HG02973 (cell line): ENCODE measurements around the gene ABCD2.
"Not testable (repeated sequence)": the region's sequence is repeated elsewhere in the genome, so short reads cannot be mapped to it uniquely, and the experiment has no call there.

ENCODE experiments used
- ATAC-seq: cut with Tn5 transposase; IDR thresholded peaks from one replicate; pipeline ENCODE4 v1.9.1; 2021; ENCODE audit warnings: moderate library complexity; ENCODE audit not compliant: unreplicated experiment

ABCD2 gene

DNA sequence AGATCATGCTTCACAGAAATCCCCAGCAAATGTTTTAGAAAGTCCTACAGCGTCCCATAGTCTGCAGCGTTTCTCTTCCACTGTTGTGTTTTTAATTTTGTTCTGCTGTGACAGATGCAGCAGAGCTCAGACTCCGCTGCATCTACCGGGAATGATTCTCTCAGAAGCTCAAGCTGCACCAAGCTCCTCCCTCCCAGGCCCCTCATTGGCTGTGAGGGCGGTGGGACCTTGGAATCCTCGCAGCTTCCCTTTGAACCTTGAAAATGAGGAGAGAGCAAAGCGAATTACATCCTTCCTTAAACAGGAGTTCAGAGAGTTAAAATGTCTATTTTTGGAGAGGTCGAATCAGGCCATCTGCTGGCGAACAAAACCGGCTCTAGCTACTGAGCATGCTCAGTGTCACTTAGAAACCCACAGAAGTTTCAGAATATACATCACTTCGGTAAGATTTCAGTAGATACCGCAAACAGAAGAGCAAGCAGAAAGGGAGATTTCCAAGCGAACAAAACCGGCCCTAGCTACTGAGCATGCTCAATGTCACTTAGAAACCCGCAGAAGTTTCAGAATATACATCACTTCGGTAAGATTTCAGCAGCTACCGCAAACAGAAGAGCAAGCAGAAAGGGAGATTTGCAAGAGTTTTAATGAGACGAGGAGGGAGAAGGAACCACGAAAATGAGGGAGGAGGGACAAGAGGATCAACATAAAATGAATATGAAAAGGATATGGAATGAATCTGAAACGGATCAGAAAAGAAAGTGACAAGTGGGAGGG is at the start of gene ABCD2:
TSS of gene ABCD2 (minus strand) at position 144 of the 774 bp plus-strand sequence. CDS start 188 bp downstream, outside the sequence.
- peak; percentile 70 for ATAC-seq

DNA sequence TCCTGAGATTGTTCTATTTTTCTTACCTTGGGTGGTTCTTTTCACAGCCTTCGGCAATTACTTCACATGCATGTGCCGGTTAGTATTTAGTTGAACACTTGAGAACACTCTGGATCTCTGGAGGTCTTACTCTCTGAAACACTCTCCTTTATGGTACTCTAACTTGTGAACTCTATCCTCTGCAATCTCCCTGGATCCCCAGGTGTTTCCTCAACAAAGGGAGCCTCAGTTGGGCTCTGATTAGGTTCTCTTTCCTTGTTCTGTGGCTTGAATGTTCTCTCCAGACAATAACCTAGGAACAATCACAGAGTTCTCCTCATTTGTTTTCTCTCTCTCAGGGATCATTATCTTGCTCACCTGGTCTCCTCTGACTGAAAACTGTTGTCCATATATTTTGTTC is 40.5 kb upstream of the ABCD2 start:
- ATAC-seq = no peak

DNA sequence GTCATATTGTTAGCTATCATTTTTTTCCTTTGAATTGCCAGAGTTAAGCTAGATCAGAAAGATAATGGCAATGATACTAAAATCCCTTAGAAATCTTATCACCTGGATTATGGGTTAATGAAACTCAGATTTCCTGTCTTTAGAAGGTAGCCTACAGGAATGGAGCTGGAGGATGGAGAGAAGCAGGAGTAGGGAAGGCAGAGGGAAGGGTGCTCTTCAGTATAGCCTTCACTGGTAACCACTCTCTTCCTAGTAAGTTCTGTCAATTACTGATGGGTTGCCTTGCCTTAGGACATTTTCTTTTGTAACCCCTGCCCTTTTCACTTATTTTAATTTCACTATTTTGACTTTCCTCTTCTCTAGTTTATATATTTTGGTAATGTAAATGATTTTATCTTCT is 27.8 kb upstream of the ABCD2 start:
- ATAC-seq = no peak

DNA sequence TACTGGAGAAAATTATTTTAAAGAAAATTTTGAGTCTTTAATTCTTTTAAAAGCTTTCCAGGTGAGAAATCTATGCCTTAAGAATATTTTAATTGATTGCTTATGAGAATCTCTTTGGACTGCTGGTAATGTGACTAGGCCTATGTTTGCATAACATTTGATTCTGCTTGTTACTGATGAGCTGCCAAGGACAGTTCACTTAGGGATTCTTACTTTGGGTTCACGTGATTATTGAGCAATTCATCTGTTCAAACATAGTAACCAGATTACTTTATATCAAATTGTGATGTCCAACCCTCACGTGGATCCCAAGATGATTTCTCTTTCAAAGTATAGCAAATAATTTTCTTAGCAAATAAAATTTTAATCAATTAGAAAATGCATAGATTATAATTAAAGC is 27.4 kb upstream of the ABCD2 start:
- ATAC-seq = no peak

DNA sequence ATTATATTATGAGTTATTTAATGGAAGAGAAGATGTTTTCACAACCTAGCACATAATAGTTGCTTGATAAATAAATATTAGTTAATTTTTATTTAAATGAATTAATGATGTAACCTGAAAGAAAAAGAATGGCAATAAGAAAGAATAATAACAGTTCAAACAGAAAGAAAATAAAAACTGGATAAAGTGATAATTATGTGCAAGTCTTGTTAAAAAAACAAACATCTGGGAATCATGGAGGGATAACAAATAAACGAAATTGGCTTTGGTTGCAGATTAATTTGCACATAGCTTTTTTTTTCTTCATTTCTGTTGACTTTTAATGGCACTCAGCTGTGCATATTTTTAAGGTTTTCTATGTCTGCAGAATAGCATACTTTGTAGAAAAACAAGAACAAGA is 23.4 kb upstream of the ABCD2 start:
- ATAC-seq = no peak

DNA sequence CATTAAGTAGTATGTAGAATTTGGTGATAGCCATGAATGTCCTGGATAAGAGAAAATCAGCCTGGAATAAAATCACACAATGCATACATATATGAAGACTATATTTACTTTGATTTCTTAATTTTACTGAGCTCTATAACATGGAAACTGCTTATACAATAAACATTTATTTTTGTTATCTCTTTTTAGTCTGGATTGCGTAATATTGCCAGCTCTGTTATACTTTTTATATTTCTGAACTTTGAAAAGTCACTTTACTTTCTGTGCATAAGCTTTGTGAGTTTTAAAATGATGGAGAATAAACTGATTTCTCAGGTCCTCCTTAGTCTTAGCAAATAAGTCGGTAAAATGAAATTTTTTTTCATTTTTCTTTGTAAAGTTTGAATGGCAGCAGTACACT is 19.2 kb upstream of the ABCD2 start:
- ATAC-seq = no peak

DNA sequence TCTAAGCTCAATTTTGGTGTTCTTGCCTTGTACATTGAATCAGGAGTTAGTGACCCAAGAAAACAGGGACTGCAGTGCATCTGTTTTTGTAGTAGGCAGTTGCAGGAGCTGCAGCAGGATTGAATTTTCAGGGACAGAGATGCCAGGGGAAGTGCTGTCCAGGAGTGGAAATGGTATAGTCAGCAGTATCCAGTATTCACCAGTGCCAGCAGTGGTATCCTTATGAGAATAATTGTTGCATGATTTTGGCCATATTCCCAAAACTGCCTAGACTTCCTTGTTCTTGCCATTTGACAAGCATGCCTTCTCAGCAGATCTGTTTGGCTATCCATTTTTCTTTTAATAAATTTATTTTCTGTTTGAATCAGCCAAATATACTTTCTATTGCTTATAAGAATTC is 18.6 kb upstream of the ABCD2 start:
- no peak for ATAC-seq

DNA sequence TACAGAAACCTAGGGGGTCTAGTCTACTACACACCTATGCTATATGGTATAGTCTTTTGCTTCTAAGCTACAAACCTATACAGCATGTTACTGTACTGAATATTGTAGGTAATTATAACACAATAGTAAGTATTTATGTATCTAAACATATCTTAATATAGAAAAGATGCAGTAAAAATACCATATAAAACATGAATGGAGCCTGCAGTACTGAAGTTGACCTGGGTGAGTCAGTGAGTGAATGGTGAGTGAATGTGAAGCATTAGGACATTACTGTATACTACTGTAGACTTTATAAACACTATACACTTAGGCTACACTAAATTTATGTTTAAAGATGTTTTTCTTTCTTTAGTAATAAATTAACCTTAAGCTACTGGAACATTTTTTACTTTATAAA is 13.1 kb upstream of the ABCD2 start:
- no peak for ATAC-seq

DNA sequence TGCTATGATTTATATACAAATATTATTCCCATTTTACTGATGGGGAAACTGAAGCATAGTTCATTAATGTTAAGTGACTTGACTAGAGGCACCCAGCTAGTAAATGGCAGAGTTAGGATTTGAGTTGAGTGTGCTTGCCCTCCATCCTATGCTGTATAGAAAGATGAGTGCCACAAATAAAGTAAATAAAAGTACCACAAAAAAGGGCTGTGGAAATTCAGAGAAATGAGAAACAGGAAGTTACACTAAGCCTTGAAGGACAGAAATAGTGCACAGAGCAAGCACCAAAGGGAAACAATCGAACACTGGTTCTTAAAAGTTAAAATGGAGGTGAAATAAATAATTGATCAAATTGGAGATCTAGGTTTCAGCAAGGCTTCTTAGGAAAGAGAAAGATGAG is 9.2 kb upstream of the ABCD2 start:
- ATAC-seq = no peak

DNA sequence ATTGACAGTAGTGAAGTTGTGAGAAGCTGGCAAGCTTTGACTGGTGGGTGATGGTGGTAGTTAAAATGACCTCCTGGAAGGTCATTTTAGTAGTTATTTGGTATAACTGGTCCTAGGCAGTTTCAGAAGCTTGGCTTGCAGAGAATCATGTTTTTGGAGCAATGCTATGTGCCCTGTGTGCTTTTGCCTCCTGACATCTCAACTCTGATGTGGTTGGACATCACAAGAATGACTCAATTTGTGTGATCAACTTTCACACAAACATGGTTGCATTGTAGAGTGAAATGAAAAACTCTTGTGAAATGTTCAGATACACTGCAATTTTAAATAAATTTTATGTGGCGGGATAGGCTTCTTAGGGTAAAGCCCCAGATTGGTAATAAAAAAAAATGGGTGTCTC is 8.3 kb upstream of the ABCD2 start:
- no peak for ATAC-seq

DNA sequence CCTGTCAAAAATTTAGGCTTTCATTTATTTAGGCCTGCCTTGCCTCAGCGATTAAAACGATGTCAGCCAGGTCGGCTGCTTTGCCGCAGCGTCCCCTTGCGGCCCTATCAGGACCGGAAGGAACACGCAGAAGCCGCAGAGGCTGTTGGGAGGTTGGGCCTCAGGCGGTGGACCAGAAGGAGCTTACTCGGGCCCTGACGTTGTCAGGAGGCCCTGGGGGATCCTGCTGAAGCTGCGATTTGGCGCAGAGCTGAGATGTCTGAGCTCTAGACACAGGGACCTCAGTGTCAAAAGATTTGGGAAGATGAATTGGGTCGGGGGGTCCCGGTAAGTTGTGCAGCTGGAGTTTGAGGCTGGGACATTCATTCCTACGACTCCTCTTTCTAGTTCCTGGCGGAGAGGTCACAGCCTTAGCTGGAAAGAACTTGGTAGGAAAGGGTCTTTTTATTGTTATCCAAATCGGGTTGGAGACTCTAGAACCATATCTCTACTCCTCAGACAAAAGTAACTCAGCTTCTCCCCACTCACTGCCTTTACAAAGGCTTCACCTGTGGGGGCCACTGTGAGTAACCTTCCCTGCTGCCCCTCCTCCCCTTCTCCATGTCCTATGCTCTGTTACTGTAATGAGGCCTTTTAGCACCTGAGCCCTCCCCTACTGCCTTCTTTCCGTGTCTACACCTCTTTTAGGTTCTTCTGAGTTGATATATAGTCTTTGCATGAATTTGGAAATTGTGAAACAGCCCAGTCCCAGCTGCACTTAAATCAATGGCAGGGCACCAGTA is 6.6 kb upstream of the ABCD2 start:
- no peak for ATAC-seq

DNA sequence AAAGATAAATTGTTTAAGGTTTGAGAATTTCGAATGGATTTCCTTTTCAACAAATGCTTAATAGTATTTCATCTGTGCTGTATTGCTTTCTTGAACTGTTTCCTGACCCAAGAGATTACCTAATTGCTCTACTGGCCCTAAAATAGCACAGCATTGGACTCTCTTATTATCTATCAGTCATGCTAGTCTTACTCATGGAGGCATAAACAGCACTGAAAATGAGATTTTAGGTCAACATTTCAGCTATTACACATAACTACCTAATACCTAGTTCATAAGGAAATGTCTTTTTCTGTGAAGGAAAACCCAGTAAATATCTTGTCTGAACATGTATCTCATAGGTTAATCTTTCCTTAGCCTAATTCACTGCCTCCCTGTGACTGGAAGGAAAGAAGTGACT is 4.3 kb upstream of the ABCD2 start:
- no peak for ATAC-seq

DNA sequence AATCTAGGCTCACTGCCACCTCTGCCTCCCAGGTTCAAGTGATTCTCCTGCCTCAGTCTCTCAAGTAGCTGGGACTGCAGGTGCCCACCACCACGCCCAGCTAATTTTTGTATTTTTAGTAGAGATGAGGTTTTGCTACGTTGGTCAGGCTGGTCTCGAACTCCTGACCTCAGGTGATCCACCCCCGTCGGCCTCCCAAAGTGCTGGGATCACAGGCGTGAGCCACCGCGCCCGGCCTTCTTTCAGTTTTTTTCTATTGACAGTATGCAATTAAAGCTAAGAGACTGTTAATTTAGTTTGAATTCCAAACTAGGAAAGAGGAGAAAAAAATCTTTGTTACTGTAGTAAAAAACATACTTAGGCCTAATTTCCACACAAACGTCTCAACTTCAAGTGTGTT is 3.6 kb upstream of the ABCD2 start:
- ATAC-seq = not testable (repeated sequence)

DNA sequence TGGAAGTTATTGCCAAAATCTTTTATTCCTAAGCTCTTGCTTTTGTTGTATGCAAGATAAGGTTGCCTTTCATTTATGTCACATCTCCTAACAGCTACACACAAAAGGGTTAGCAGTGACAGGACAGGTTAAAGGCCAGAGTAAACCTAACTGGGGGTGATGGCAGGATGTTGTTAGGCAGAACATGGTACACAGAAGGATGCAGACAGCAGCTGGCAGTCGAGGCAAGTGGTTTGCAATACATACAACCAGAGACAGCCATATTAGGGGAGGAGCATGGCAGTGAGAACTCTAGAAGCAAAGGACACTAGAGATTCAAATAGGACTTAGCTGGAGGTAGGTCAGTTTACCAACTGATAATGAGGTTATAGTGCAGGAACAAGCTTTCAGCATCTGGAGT is 2.7 kb upstream of the ABCD2 start:
- ATAC-seq = no peak

DNA sequence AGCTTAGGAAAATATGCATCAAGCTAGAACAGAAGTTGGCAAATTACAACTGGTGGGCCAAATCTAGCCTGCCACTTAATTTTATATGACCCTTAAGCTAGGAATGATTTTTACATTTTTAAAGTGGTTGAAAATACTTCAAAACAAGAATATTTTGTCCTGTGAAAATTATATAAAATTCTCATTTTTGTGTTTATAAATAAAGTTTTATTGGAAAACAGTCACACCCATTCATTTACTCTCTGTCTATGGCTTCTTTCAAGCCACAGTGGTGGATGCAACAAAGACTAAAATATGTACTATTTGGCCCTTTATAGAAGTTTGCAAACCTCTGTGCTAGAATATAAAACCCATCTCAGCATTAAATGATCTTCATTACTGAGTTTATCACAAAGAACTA is 2.1 kb upstream of the ABCD2 start:
- no peak for ATAC-seq

DNA sequence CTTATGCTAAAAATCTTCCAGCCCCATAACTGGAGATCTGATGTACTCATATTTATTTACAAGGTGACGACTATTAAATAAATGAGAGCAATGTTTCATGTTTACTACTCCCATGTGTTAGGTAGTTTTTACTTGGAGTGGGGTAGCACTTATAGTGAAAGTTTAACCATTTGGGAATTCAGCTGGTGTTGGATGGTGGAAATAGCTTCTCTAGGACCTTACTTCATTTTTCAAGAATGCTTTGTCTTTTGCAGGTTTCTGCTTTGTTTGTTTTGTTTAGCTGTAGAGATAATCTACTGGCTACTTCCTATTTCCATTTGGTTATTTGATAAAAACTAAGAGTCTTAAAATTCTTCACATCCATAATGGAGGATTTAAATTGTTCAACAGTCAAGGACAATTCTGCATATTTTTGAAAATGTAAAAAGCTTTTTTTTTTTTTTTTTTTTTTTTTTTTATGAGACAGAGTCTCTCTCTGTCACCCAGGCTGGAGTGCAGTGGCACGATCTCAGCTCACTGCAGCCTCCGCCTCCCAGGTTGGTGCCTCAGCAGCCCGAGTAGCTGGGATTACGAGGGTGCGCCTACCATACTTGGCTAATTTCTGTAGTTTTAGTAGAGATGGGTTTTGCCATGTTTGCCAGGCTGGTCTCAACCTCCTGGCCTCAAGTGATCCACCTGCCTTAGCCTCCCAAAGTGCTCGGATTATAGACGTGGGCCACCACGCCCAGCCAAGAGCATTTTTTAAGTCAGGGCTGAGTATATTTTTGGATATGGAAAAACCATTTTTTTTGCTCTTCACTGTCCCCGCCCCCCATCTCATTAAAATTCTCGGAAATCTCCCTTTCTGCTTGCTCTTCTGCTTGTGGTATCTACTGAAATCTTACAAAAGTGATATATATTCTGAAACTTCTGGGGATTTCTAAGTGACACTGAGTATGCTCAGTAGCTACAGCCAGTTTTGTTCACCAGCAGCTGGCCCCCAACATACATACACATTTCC is 1.4 kb upstream of the ABCD2 start:
- ATAC-seq = peak; percentile 38

DNA sequence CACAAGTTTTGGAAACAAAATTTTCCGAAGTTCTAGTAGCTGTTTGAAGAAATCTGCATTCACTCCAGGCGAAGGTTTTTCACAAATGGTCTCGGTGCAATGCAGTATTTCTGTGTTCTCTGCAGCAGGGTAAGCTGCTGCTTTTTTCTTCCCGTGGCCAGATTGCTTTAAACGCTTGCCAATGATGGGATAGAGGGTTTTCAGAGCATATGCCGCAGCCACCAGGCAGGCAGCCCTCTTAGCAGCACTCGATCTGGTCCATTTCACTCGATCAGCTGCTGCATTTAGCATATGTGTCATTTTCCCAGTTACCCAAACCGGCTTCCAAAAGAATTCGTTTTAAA is 315 bp downstream of the ABCD2 start:
- ATAC-seq = no peak

DNA sequence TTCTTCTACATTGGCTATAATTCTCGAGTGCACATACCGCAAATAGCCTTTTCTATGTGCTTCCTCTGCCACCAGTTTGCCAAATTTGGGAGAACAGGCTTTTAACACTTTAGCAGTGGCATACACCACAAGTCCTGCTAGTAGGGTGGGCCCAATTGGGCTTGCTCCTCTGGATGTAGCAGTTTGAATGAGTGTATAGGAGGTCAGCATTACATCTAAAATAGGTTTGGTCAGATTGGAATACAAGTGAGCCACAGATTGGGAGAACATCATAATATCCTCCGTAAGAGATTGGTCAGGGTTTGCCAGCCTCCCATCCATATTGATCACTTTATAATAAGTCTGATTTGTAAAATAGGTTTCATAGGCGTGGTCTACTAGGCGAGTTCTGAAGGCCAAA is 902 bp downstream of the ABCD2 start:
- ATAC-seq = no peak

DNA sequence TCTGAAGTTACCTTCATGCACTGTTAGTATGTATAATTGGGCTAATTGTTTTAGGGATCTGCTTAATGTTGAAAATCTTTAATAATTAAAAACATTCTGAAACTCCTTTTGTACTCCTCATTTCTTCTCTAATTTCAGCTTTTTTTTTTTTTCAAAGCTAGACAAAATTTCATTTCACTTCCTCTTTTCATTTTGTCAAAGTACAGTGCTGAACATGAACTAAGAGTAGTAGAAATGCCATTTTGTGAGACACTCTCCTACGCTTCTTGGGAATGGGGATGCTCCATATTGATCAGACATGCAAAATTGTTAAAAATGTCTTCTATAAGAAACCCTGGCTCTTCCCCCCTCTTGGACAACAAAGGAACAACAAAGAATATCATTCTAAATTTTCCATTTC is 1.7 kb downstream of the ABCD2 start:
- no peak for ATAC-seq

DNA sequence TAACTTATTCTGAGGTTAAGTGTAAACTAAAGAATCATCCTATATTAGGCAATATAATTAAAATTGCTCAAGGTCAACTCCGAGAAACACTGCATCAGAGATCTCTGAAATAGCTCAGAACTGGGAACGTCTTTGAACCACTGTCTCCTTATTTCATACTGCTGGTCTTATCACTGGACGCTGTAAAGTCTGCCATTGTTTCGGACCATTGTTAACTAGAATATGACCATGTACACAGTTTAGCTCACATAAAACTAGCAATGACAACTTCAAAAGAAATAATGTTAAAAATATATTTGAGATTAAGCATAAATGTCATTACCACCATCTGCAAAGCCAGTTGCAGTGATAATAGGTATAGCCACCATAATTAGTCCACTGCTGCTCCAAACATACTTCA is 2.9 kb downstream of the ABCD2 start:
- no peak for ATAC-seq

DNA sequence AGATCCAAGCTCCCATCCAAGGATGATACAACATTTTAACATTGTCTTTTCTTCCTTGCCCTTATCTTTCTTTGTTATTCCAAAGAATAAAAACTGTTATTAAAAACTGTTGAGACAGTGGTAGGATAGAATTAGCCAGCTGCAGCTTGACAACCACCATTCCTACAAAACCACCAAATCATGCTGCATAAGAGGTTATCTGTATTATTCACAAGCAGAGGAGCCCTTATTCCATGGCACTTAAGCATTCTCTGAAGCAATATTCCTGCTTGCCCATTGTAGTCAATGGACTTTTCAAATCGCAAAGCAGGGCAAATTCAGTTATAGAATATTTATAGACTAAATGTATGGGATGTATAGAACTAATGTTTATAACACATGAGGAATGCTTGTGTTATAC is 3.4 kb downstream of the ABCD2 start:
- no peak for ATAC-seq
